ENCODE data around the gene HDAC6. TPM values are rescaled to one million over a fixed set of nuclear protein-coding genes. Genes with fewer than 3 reads are reported as not detected.

The HDAC6 gene
- total and polyA plus RNA-seq, 12 donors = 45.1 to 303 (median 78.1) TPM

- Histone ChIP-seq H3K4me1 (replicated peaks in 1 of 2) (no peaks in the 10 kb centered on the region), H3K4me3 (no peak within 1 kb of the TSS), H3K9me3 (replicated peaks in 1 of 3) (no peaks in the 10 kb centered on the region), H3K27me3 (peaks cover 25% of the 10 kb centered on the region), H3K36me3 (replicated peaks in 1 of 2) (peaks cover 0 to 3% of the 10 kb centered on the region in 2 donors), H3K27ac (no peak within 1 kb of the TSS)
- intact Hi-C loops (cut with DNase I) = no loop called here
- WGBS, 4 donors = 36 to 100% (median 64%) methylated on average over 1 to 61 of the region's 67 CpGs
- no peak for TF ChIP-seq POLR2A (IDR thresholded peaks at IDR 0.05)
- TF ChIP-seq CTCF (IDR thresholded peaks at IDR 0.05) = no peak
- no peak for DNase-seq
Measured at GRCh38 chrX:48826135-48826875, 24.4 kb downstream of the HDAC6 start, which contains the start of gene ERAS. TSS of gene ERAS (plus strand) at chrX:48826513. CDS start at chrX:48829124, 2,611 bp downstream.

- Histone ChIP-seq H3K27ac (no peak overlapping the region), H3K9me3 (replicated peaks in 1 of 3) (no peaks in the 10 kb centered on the region), H3K36me3 (replicated peaks in 1 of 2) (peaks cover 0 to 1% of the 10 kb centered on the region in 2 donors), H3K27me3 (peaks cover 32% of the 10 kb centered on the region), H3K4me3 (no peak overlapping the region), H3K4me1 (replicated peaks in 1 of 2) (no peaks in the 10 kb centered on the region)
- WGBS, 4 donors = 38 to 76% (median 51%) methylated on average over 28 to 67 of the region's 73 CpGs
- no peak for DNase-seq
- intact Hi-C loops (cut with DNase I) = no loop called here
- TF ChIP-seq CTCF (IDR thresholded peaks at IDR 0.05) = no peak
- no peak for TF ChIP-seq POLR2A (IDR thresholded peaks at IDR 0.05)
Measured at GRCh38 chrX:48826876-48827653, 25.2 kb downstream of the HDAC6 start.

DNA sequence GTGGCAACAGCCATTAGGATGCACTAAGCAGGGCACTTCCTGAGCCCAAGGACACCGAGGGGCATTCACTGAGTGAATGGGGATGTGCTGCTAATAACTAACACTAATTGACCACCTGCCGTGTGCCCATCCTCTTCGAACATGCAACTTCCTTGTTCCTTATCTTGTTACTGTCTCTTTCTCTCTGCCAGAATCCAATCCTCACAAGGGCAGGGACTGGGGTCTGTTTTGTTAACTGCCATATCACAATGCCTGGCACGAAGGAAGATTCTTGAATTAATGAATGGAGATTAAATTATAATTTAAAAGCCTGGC, 25.7 kb downstream of the HDAC6 start:
- no peak for DNase-seq
- Histone ChIP-seq H3K4me1 (replicated peaks in 1 of 2) (no peaks in the 10 kb centered on the region), H3K36me3 (replicated peaks in 1 of 2) (no peaks in the 10 kb centered on the region), H3K4me3 (no peak overlapping the region), H3K9me3 (replicated peaks in 1 of 3) (no peaks in the 10 kb centered on the region), H3K27me3 (peaks cover 38% of the 10 kb centered on the region), H3K27ac (no peak overlapping the region)
- no peak for TF ChIP-seq POLR2A (IDR thresholded peaks at IDR 0.05)
- TF ChIP-seq CTCF (IDR thresholded peaks at IDR 0.05) = no peak
- 64 to 92% (median 72%) methylated on average over 3 to 4 of the region's 4 CpGs for WGBS, 4 donors
- intact Hi-C loops (cut with DNase I) = no loop called here

- no peak for TF ChIP-seq CTCF (IDR thresholded peaks at IDR 0.05)
- no peak for TF ChIP-seq POLR2A (IDR thresholded peaks at IDR 0.05)
- H3K36me3 ChIP-seq (replicated peaks in 1 of 2) = no peaks in the 10 kb centered on the region
- no peak for DNase-seq
- no peak overlapping the region for H3K4me3 ChIP-seq
- no peak overlapping the region for H3K27ac ChIP-seq
- intact Hi-C loops (cut with DNase I) = no loop called here
- H3K9me3 ChIP-seq (replicated peaks in 1 of 3) = no peaks in the 10 kb centered on the region
- no peaks in the 10 kb centered on the region for H3K4me1 ChIP-seq (replicated peaks in 1 of 2)
- H3K27me3 ChIP-seq = peaks cover 46% of the 10 kb centered on the region
- 78 to 87% (median 83%) methylated on average over 2 to 24 of the region's 24 CpGs for WGBS, 4 donors
Measured at GRCh38 chrX:48829016-48829735, 27.3 kb downstream of the HDAC6 start.

All from adrenal gland (tissue), 12 donors.